ENCODE measurements around the gene DLX4.

The DLX4 gene

GRCh38 chr17:49987681-49988441, 18.9 kb downstream of the DLX4 start:
- Histone ChIP-seq H3K9me3 (ENCODE audit: control insufficient read depth in 2 of 2, low read length in 2 of 2) (no peaks in the 10 kb centered on the region), H3K27ac (ENCODE audit: low read length) (no peak overlapping the region), H3K4me1 (ENCODE audit: control insufficient read depth, insufficient read depth, low read length) (peaks cover 9% of the 10 kb centered on the region), H3K4me3 (ENCODE audit: low read length in 2 of 2) (no peak overlapping the region), H3K36me3 (ENCODE audit: control insufficient read depth in 2 of 2, insufficient read depth in 2 of 2, low read length in 2 of 2) (no peaks in the 10 kb centered on the region), H3K9ac (ENCODE audit: low read length in 2 of 2) (no peak overlapping the region), H3K27me3 (ENCODE audit: control insufficient read depth in 1 of 2, insufficient read depth in 2 of 2, low read length in 2 of 2) (peaks cover 63 to 68% of the 10 kb centered on the region in 2 donors)

- Histone ChIP-seq H3K4me3 (ENCODE audit: low read length in 2 of 2) (no peak overlapping the region), H3K9ac (ENCODE audit: low read length in 2 of 2) (no peak overlapping the region), H3K9me3 (ENCODE audit: control insufficient read depth in 2 of 2, low read length in 2 of 2) (no peaks in the 10 kb centered on the region), H3K36me3 (ENCODE audit: control insufficient read depth in 2 of 2, insufficient read depth in 2 of 2, low read length in 2 of 2) (no peaks in the 10 kb centered on the region), H3K27me3 (ENCODE audit: control insufficient read depth in 1 of 2, insufficient read depth in 2 of 2, low read length in 2 of 2) (peaks cover 66 to 82% of the 10 kb centered on the region in 2 donors), H3K27ac (ENCODE audit: low read length) (no peak overlapping the region), H3K4me1 (ENCODE audit: control insufficient read depth, insufficient read depth, low read length) (peaks cover 26% of the 10 kb centered on the region)
Observed at GRCh38 chr17:49989518-49989880, 20.5 kb downstream of the DLX4 start.

- Histone ChIP-seq H3K4me1 (ENCODE audit: control insufficient read depth, insufficient read depth, low read length) (peaks cover 34% of the 10 kb centered on the region), H3K27me3 (ENCODE audit: control insufficient read depth in 1 of 2, insufficient read depth in 2 of 2, low read length in 2 of 2) (peaks cover 68 to 88% of the 10 kb centered on the region in 2 donors), H3K9ac (ENCODE audit: low read length in 2 of 2) (no peak overlapping the region), H3K4me3 (ENCODE audit: low read length in 2 of 2) (no peak overlapping the region), H3K36me3 (ENCODE audit: control insufficient read depth in 2 of 2, insufficient read depth in 2 of 2, low read length in 2 of 2) (no peaks in the 10 kb centered on the region), H3K9me3 (ENCODE audit: control insufficient read depth in 2 of 2, low read length in 2 of 2) (no peaks in the 10 kb centered on the region), H3K27ac (ENCODE audit: low read length) (no peak overlapping the region)
Observed at GRCh38 chr17:49990331-49990730, 21.3 kb downstream of the DLX4 start.

GRCh38 chr17:49990921-49991320, 21.9 kb downstream of the DLX4 start:
- Histone ChIP-seq H3K9ac (ENCODE audit: low read length in 2 of 2) (no peak overlapping the region), H3K27me3 (ENCODE audit: control insufficient read depth in 1 of 2, insufficient read depth in 2 of 2, low read length in 2 of 2) (peaks cover 71 to 89% of the 10 kb centered on the region in 2 donors)

GRCh38 chr17:49991409-49991808, 22.4 kb downstream of the DLX4 start:
- Histone ChIP-seq H3K27ac (ENCODE audit: low read length) (no peak overlapping the region), H3K9ac (ENCODE audit: low read length in 2 of 2) (no peak overlapping the region), H3K4me3 (ENCODE audit: low read length in 2 of 2) (no peak overlapping the region), H3K9me3 (ENCODE audit: control insufficient read depth in 2 of 2, low read length in 2 of 2) (no peaks in the 10 kb centered on the region), H3K27me3 (ENCODE audit: control insufficient read depth in 1 of 2, insufficient read depth in 2 of 2, low read length in 2 of 2) (peaks cover 72 to 89% of the 10 kb centered on the region in 2 donors), H3K36me3 (ENCODE audit: control insufficient read depth in 2 of 2, insufficient read depth in 2 of 2, low read length in 2 of 2) (no peaks in the 10 kb centered on the region), H3K4me1 (ENCODE audit: control insufficient read depth, insufficient read depth, low read length) (peaks cover 40% of the 10 kb centered on the region)

More at GRCh38 chr17:49990921-49991320, 21.9 kb downstream of the DLX4 start:
- Histone ChIP-seq H3K27ac (ENCODE audit: low read length) (no peak overlapping the region), H3K4me1 (ENCODE audit: control insufficient read depth, insufficient read depth, low read length) (peaks cover 38% of the 10 kb centered on the region), H3K36me3 (ENCODE audit: control insufficient read depth in 2 of 2, insufficient read depth in 2 of 2, low read length in 2 of 2) (no peaks in the 10 kb centered on the region), H3K4me3 (ENCODE audit: low read length in 2 of 2) (no peak overlapping the region), H3K9me3 (ENCODE audit: control insufficient read depth in 2 of 2, low read length in 2 of 2) (no peaks in the 10 kb centered on the region)

GRCh38 chr17:49992191-49992932, 23.4 kb downstream of the DLX4 start:
- Histone ChIP-seq H3K9ac (ENCODE audit: low read length in 2 of 2) (no peak overlapping the region), H3K4me1 (ENCODE audit: control insufficient read depth, insufficient read depth, low read length) (peaks cover 47% of the 10 kb centered on the region), H3K27me3 (ENCODE audit: control insufficient read depth in 1 of 2, insufficient read depth in 2 of 2, low read length in 2 of 2) (peaks cover 70 to 89% of the 10 kb centered on the region in 2 donors), H3K27ac (ENCODE audit: low read length) (no peak overlapping the region), H3K9me3 (ENCODE audit: control insufficient read depth in 2 of 2, low read length in 2 of 2) (no peaks in the 10 kb centered on the region), H3K36me3 (ENCODE audit: control insufficient read depth in 2 of 2, insufficient read depth in 2 of 2, low read length in 2 of 2) (no peaks in the 10 kb centered on the region), H3K4me3 (ENCODE audit: low read length in 2 of 2) (no peak overlapping the region)

- Histone ChIP-seq H3K4me1 (ENCODE audit: control insufficient read depth, insufficient read depth, low read length) (peaks cover 42% of the 10 kb centered on the region), H3K9ac (ENCODE audit: low read length in 2 of 2) (peak overlapping the region in 1 of 2 donors; percentile 51), H3K9me3 (ENCODE audit: control insufficient read depth in 2 of 2, low read length in 2 of 2) (no peaks in the 10 kb centered on the region), H3K27me3 (ENCODE audit: control insufficient read depth in 1 of 2, insufficient read depth in 2 of 2, low read length in 2 of 2) (peaks cover 72 to 90% of the 10 kb centered on the region in 2 donors), H3K27ac (ENCODE audit: low read length) (no peak overlapping the region), H3K4me3 (ENCODE audit: low read length in 2 of 2) (peak overlapping the region; percentile 47 to 69), H3K36me3 (ENCODE audit: control insufficient read depth in 2 of 2, insufficient read depth in 2 of 2, low read length in 2 of 2) (no peaks in the 10 kb centered on the region)
Observed at GRCh38 chr17:49992933-49993422, 24.0 kb downstream of the DLX4 start.

- H3K4me1 ChIP-seq (ENCODE audit: control insufficient read depth, insufficient read depth, low read length): peaks cover 42% of the 10 kb centered on the region
- H3K27ac ChIP-seq (ENCODE audit: low read length): no peak overlapping the region
Observed at GRCh38 chr17:49993423-49994060, 24.6 kb downstream of the DLX4 start.

GRCh38 chr17:49994085-49995054, 25.4 kb downstream of the DLX4 start:
- Histone ChIP-seq H3K4me1 (ENCODE audit: control insufficient read depth, insufficient read depth, low read length) (peaks cover 42% of the 10 kb centered on the region), H3K27ac (ENCODE audit: low read length) (no peak overlapping the region), H3K9ac (ENCODE audit: low read length in 2 of 2) (peak overlapping the region in 1 of 2 donors; percentile 36), H3K4me3 (ENCODE audit: low read length in 2 of 2) (peak overlapping the region; percentile 6 to 69), H3K27me3 (ENCODE audit: control insufficient read depth in 1 of 2, insufficient read depth in 2 of 2, low read length in 2 of 2) (peaks cover 70 to 86% of the 10 kb centered on the region in 2 donors), H3K9me3 (ENCODE audit: control insufficient read depth in 2 of 2, low read length in 2 of 2) (no peaks in the 10 kb centered on the region), H3K36me3 (ENCODE audit: control insufficient read depth in 2 of 2, insufficient read depth in 2 of 2, low read length in 2 of 2) (no peaks in the 10 kb centered on the region)

More at GRCh38 chr17:49993423-49994060, 24.6 kb downstream of the DLX4 start:
- H3K9ac ChIP-seq (ENCODE audit: low read length in 2 of 2): peak overlapping the region; percentile 36 to 51
- peak overlapping the region; percentile 47 to 69 for H3K4me3 ChIP-seq (ENCODE audit: low read length in 2 of 2)
- peaks cover 68 to 87% of the 10 kb centered on the region in 2 donors for H3K27me3 ChIP-seq (ENCODE audit: control insufficient read depth in 1 of 2, insufficient read depth in 2 of 2, low read length in 2 of 2)
- H3K36me3 ChIP-seq (ENCODE audit: control insufficient read depth in 2 of 2, insufficient read depth in 2 of 2, low read length in 2 of 2): no peaks in the 10 kb centered on the region
- no peaks in the 10 kb centered on the region for H3K9me3 ChIP-seq (ENCODE audit: control insufficient read depth in 2 of 2, low read length in 2 of 2)

Measured in stomach smooth muscle (tissue), 2 donors.